ENCODE results near the gene DCTN2. TPM values are rescaled to one million over a fixed set of nuclear protein-coding genes. Genes with fewer than 3 reads are reported as not detected.
A peak's percentile ranks its signal among the peaks of the same experiment; 100 is the strongest.
"Not testable (repeated sequence)": the region's sequence is repeated elsewhere in the genome, so short reads cannot be mapped to it uniquely, and the experiment has no call there.

Gene DCTN2
- total RNA-seq = 170 and 179 TPM in 2 replicates
- 193 TPM for polyA plus RNA-seq (2012)

GRCh38 chr12:57546438-57547287 is at the start of gene DCTN2:
DCTN2 (minus strand) TSS chr12:57547192; CDS start chr12:57547063, 129 bp downstream.
- peak; percentile 99 for DNase-seq (ENCODE audit: low read depth)

- DNase-seq (ENCODE audit: low read depth) = no peak
Observed at GRCh38 chr12:57593187-57593586, 46.2 kb upstream of the DCTN2 start.

- DNase-seq (ENCODE audit: low read depth) = no peak
Observed at GRCh38 chr12:57592551-57593165, 45.7 kb upstream of the DCTN2 start.

- DNase-seq (ENCODE audit: low read depth) = no peak
Observed at GRCh38 chr12:57591782-57592325, 44.9 kb upstream of the DCTN2 start.

- peak; percentile 58 for DNase-seq (ENCODE audit: low read depth)
Observed at GRCh38 chr12:57590864-57591781, 44.1 kb upstream of the DCTN2 start, which contains the start of gene PIP4K2C. PIP4K2C (plus strand) TSS chr12:57591192; CDS start chr12:57591290, 98 bp downstream.

- no peak for DNase-seq (ENCODE audit: low read depth)
Observed at GRCh38 chr12:57590479-57590863, 43.5 kb upstream of the DCTN2 start.

- DNase-seq (ENCODE audit: low read depth) = not testable (repeated sequence)
Observed at GRCh38 chr12:57588951-57589610, 42.1 kb upstream of the DCTN2 start.

GRCh38 chr12:57586832-57587429 is 39.9 kb upstream of the DCTN2 start:
- no peak for DNase-seq (ENCODE audit: low read depth)

GRCh38 chr12:57586128-57586527 is 39.1 kb upstream of the DCTN2 start:
- no peak for DNase-seq (ENCODE audit: low read depth)

GRCh38 chr12:57585156-57585555 is 38.2 kb upstream of the DCTN2 start:
- no peak for DNase-seq (ENCODE audit: low read depth)

GRCh38 chr12:57584690-57585089 is 37.7 kb upstream of the DCTN2 start:
- DNase-seq (ENCODE audit: low read depth) = no peak

GRCh38 chr12:57584050-57584449 is 37.1 kb upstream of the DCTN2 start:
- DNase-seq (ENCODE audit: low read depth) = no peak

GRCh38 chr12:57583008-57583831 is 36.2 kb upstream of the DCTN2 start:
- peak; percentile 84 for DNase-seq (ENCODE audit: low read depth)

GRCh38 chr12:57582440-57582839 is 35.4 kb upstream of the DCTN2 start:
- no peak for DNase-seq (ENCODE audit: low read depth)

- no peak for DNase-seq (ENCODE audit: low read depth)
Observed at GRCh38 chr12:57581802-57582201, 34.8 kb upstream of the DCTN2 start.

- no peak for DNase-seq (ENCODE audit: low read depth)
Observed at GRCh38 chr12:57580466-57580795, 33.4 kb upstream of the DCTN2 start.

GRCh38 chr12:57579677-57580465 is 32.9 kb upstream of the DCTN2 start:
- no peak for DNase-seq (ENCODE audit: low read depth)

- DNase-seq (ENCODE audit: low read depth) = no peak
Observed at GRCh38 chr12:57579011-57579410, 32.0 kb upstream of the DCTN2 start.
